OCI-LY7 (cell line): ENCODE measurements around the gene SRSF2.
A peak's percentile ranks its signal among the peaks of the same experiment; 100 is the strongest.

Source experiments
- EZH2phosphoT487 ChIP-seq: fragments of 200-600 bp; sonication (generic); IDR thresholded peaks from 2 replicates; pipeline ENCODE4 v1.6.1; 2018; ENCODE audit warnings: low read depth, borderline replicate concordance, mild to moderate bottlenecking, mixed run types, antibody characterized with exemption, low read length, moderate library complexity, mixed read lengths
- TF ChIP-seq, protein P1 (sequence below): fragments of 200-600 bp; sonication (generic); conservative IDR thresholded peaks from 2 replicates; pipeline ENCODE4 v1.5.1; 2014; ENCODE audit warnings: mild to moderate bottlenecking, antibody characterized with exemption, low read length, moderate library complexity, mixed read lengths

DNA sequence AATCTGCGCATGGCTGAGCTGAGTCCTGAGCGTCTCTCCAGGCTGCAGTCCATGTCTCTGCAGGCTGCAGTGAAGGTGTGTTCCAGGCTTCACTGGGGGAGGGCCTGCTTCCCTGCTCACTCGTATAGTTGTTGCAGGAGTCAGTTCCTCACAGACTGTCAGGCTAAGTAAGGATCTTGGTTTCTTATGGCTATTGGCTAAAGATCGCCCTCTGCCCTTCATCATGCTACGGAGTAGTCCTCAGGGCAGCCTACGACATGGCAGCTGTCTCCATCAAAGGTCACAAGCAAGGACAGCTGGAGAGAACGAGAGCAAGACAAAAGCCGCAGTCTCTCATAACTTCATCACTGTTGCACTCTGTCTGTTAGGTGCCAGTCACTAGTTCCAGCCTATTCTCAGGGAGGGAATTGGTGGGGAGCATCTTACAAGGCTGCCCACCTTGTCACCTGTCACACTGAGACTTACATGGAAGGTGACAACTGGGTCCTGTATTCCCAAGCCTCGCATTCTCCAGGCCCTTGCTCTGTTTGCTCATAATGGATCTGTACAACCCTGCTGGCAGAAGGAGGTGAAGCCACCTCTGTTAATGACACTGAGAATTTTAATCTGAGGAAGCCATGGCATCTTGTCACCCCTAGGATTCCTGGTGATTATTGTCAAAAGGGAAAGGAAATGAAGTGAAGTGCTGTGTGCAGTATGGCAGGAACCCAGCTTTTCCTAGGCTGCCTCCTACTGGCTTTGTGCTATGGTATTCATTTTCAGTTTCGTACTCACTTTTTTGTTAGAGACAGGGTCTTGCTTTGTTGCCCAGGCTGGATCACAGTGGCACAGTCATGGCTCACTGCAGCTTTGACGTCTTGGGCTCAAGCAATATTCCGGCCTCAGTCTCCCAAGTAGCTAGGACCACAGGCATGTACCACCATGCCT lies 44.2 kb upstream of the SRSF2 start:
- TF ChIP-seq, protein P1, sequence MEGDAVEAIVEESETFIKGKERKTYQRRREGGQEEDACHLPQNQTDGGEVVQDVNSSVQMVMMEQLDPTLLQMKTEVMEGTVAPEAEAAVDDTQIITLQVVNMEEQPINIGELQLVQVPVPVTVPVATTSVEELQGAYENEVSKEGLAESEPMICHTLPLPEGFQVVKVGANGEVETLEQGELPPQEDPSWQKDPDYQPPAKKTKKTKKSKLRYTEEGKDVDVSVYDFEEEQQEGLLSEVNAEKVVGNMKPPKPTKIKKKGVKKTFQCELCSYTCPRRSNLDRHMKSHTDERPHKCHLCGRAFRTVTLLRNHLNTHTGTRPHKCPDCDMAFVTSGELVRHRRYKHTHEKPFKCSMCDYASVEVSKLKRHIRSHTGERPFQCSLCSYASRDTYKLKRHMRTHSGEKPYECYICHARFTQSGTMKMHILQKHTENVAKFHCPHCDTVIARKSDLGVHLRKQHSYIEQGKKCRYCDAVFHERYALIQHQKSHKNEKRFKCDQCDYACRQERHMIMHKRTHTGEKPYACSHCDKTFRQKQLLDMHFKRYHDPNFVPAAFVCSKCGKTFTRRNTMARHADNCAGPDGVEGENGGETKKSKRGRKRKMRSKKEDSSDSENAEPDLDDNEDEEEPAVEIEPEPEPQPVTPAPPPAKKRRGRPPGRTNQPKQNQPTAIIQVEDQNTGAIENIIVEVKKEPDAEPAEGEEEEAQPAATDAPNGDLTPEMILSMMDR, result peak; percentile 65; the same call in 1 of the 2 replicates
- TF ChIP-seq EZH2phosphoT487, result no peak
